T-helper 22 cell (primary cell): ENCODE data around the gene CDIP1.

Experiments used
- DNase-seq: peaks from one replicate; pipeline ENCODE4 v3.0.0-alpha.2; 2020; ENCODE audit warnings: low read depth

Gene CDIP1

GRCh38 chr16:4514606-4515005 is 24.0 kb downstream of the CDIP1 start:
- DNase-seq, result no peak

GRCh38 chr16:4513881-4514280 is 24.7 kb downstream of the CDIP1 start:
- DNase-seq, result no peak

GRCh38 chr16:4513086-4513860 is 25.3 kb downstream of the CDIP1 start:
- no peak for DNase-seq

GRCh38 chr16:4512473-4512872 is 26.1 kb downstream of the CDIP1 start:
- no peak for DNase-seq

GRCh38 chr16:4511441-4512082 is 27.0 kb downstream of the CDIP1 start:
- DNase-seq, result no peak

GRCh38 chr16:4510747-4511426 is 27.7 kb downstream of the CDIP1 start:
- DNase-seq, result no peak

GRCh38 chr16:4510131-4510530 is 28.4 kb downstream of the CDIP1 start:
- no peak for DNase-seq

GRCh38 chr16:4509420-4509819 is 29.2 kb downstream of the CDIP1 start:
- DNase-seq, result no peak

GRCh38 chr16:4508806-4509205 is 29.8 kb downstream of the CDIP1 start:
- no peak for DNase-seq

GRCh38 chr16:4507588-4508345 is 30.8 kb downstream of the CDIP1 start:
- DNase-seq, result no peak

GRCh38 chr16:4506450-4506849 is 32.1 kb downstream of the CDIP1 start:
- DNase-seq, result peak; percentile 36

GRCh38 chr16:4505356-4506147 is 33.0 kb downstream of the CDIP1 start:
- DNase-seq, result peak; percentile 77

- no peak for DNase-seq
These were observed 37.5 kb downstream of the CDIP1 start for GRCh38 chr16:4501071-4501478.

- DNase-seq, result no peak
These were observed 38.3 kb downstream of the CDIP1 start for GRCh38 chr16:4500272-4500671.

GRCh38 chr16:4499196-4499555 is 39.4 kb downstream of the CDIP1 start:
- DNase-seq, result no peak

GRCh38 chr16:4498546-4499195 is 39.9 kb downstream of the CDIP1 start:
- no peak for DNase-seq

GRCh38 chr16:4496305-4496704 is 42.3 kb downstream of the CDIP1 start:
- DNase-seq, result no peak

GRCh38 chr16:4495766-4496165 is 42.8 kb downstream of the CDIP1 start:
- no peak for DNase-seq

- DNase-seq, result no peak
These were observed 43.7 kb downstream of the CDIP1 start for GRCh38 chr16:4494746-4495490.

GRCh38 chr16:4491898-4492297 is 46.7 kb downstream of the CDIP1 start:
- no peak for DNase-seq
